Activated T-cell treated with anti-CD3 and anti-CD28 coated beads, Interleukin-2, amount 50 U/mL, for 72 hours (primary cell): ENCODE results near the gene TENM4. TPM values are rescaled to one million over a fixed set of nuclear protein-coding genes. Genes with fewer than 3 reads are reported as not detected.

Experiments used
- ATAC-seq, 2 donors: fragments of 150-1000 bp; cut with Tn5 transposase; replicated peaks in 1 of 2; 2 replicates each; pipeline ENCODE4 v1.10.0; 2021; ENCODE audit warnings: moderate library complexity in 2 of 2, mild to moderate bottlenecking in 1 of 2
- DNase-seq, 2 donors: peaks; one replicate each; pipeline ENCODE4 v3.0.0; 2021 to 2022; ENCODE audit warnings: mixed read lengths in 1 of 2
- H3K27ac Mint-ChIP-seq: one replicate; pipeline ENCODE4 v1.8.0; 2022; ENCODE audit warnings: mild to moderate bottlenecking, moderate library complexity, mixed read lengths
- H3K27me3 Mint-ChIP-seq: one replicate; pipeline ENCODE4 v1.8.0; 2022; ENCODE audit warnings: low read depth, mixed read lengths
- H3K36me3 Mint-ChIP-seq, 2 donors: one replicate each; pipeline ENCODE4 v1.8.0; 2022; ENCODE audit warnings: mixed read lengths in 2 of 2, mild to moderate bottlenecking in 1 of 2; ENCODE audit not compliant: insufficient read depth in 2 of 2
- H3K4me1 Mint-ChIP-seq: one replicate; pipeline ENCODE4 v1.8.0; 2022; ENCODE audit warnings: low read depth, mixed read lengths
- H3K4me3 Mint-ChIP-seq, 2 donors: one replicate each; pipeline ENCODE4 v1.8.0; 2022; ENCODE audit warnings: mild to moderate bottlenecking in 2 of 2, mixed read lengths in 2 of 2, moderate library complexity in 2 of 2
- H3K9me3 Mint-ChIP-seq, 2 donors: one replicate each; pipeline ENCODE4 v1.8.0; 2022; ENCODE audit warnings: mixed read lengths in 2 of 2
- total RNA-seq, 2 donors: library from RNA; stranded (reverse); gene quantifications; one replicate each; pipeline ENCODE4 v1.2.3, GENCODE V29; 2022

Gene TENM4
- total RNA-seq, 2 donors from 2014 or later, result 0.21 TPM; not detected in 1

DNA sequence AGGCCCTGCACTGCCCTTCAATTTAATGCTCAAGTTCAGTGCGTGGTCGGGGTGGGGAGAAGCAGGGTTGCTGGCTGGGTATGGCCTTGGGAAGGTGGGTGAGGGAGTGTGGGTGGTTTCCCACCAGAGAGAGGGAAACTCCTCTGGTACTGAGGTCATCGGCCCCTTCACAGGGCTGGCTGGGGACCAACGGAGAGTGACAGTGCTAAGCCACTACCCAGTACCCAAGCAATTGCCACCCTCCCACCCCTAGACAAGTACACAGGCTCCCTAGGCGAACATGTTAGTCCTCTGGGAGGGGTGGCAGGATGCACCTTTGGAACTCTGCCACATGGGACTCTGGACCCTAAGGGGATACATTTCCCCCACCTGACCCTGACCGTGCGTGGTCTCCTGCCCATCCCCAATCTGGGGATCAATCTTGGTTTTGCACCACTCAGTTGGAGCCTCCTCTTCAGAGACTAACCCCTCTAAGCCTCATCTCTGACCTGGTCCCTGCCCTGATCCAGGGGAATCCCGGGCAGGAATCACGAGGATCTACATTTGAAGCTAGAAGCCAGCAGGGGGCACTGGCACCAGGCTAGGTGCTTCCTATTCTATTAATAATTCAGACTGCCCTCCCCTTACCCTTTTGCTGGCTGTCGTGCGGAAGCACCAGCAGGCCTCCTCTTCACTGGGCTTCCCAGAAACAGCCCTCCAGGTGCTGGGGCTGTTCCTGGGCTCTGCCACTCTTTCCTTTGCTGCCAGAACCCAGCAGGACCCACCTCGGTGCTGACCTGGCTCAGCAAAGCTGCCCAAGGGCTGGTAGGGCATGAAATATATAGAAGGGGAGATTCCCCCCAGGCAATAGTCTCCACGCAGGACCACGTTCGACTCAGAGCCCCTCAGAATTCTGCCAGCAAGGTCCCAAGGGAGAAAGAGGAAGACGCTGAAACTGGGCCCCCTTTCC, 377.7 kb downstream of the TENM4 start:
- no peak for DNase-seq
- Mint-ChIP-seq H3K27ac (no peak overlapping the region), H3K36me3 (no peaks in the 10 kb centered on the region), H3K9me3 (no peaks in the 10 kb centered on the region), H3K4me1 (no peaks in the 10 kb centered on the region), H3K27me3 (peaks cover 13% of the 10 kb centered on the region), H3K4me3 (no peak overlapping the region)
- no peak for ATAC-seq

DNA sequence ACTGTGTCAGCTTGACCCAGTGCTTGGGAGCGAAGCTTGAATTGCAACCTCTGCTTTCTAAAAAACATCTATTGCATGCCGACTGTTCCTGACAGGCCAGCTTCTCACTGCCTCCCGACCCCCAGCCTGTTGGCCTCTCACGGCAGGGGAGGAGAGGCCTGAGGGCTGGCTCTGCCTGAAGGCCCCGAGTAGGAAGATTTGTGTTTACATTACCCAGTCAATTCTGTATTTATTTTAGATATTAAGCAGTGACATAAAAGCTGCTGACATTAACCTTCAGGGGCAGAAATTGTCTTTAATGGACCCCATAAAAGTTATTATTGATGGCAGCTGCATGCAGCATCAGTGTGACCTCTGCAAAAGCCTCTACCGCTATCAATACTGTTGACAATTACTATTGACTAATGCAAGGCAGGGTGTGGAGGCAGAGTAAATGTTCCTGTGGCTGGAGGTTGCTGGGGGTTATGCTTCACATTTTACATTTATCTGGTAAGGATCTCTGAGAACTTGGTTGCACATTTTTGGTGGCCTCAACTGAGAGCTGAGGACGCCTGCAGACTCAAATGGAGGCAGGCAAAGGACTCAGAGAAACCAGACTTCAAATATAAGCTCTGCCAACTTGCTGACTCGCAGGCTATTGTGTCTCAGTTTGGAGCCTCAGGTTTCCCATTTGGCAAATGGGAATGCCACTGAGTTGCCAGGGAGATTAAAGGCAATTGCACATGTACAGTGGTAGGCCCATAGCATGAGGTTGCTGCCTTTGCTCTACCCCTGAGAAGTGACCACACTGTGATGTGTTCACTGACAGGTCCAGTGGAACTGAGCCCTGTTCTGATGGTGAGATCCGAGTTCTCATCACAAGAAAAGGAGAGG, 380.5 kb downstream of the TENM4 start:
- H3K27me3 Mint-ChIP-seq, result peaks cover 16% of the 10 kb centered on the region

DNA sequence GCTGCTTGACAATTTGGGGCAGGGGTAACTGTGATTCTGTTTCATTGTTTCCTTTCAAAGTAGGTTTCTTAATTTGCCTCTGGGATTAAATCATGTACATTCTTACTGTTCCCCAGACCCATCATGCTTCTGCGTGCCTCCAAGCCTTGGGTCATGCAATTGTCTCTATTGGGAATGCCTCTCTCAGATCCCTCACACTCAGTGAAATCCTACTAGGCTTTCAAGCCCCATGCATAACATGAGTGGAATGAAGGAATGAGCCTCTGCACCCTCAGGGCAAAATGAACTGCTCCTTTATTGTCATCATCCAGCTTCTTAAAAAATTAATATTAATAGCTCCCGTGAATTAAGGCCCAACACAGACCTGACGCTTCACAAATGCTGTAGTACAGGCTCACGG, 381.7 kb downstream of the TENM4 start:
- Mint-ChIP-seq H3K4me3 (no peak overlapping the region), H3K9me3 (no peaks in the 10 kb centered on the region), H3K27ac (no peak overlapping the region), H3K27me3 (peaks cover 16% of the 10 kb centered on the region), H3K4me1 (no peaks in the 10 kb centered on the region), H3K36me3 (no peaks in the 10 kb centered on the region)
- DNase-seq (no peak), ATAC-seq (no peak)

More for the DNA sequence above, 380.5 kb downstream of the TENM4 start:
- Mint-ChIP-seq H3K36me3 (no peaks in the 10 kb centered on the region), H3K9me3 (no peaks in the 10 kb centered on the region), H3K4me3 (no peak overlapping the region), H3K4me1 (no peaks in the 10 kb centered on the region), H3K27ac (no peak overlapping the region)
- no peak for ATAC-seq
- DNase-seq, result no peak

DNA sequence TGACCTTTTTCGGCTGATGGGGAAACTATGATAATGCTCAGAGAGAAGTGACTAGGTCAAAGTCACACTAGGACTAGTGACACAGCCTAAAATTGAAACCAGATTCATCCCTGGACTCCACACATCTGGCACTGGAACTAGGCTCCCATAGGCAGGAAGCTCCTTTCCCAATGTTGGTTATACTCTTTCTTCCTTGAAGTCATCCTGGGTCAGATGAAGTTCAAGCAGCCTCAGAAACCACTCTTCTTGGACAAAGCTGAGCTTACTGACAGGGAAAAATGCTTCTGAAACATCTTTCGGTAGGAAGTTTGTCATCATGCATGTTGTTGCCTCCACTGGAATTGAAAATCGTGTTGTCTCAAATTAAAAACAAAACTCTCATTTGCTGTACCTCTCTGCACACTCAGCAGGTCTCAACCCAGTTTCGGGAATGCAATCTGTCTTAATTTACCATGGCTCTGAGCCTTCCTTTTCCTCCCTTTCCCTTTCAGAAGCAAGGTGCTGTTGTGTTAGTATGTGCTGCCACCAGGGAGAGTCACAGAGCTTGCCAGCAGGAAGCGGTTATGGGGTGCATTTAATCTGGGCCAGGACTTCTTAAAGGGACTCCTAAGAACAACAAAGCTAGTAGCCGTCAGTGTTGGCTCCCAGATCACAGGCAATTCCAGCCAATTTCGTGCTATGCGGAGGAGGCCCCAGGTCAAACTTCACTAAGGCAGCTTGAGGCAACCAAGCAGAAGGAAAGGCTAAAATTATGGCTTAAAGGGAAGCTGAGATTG, 384.8 kb downstream of the TENM4 start:
- Mint-ChIP-seq H3K4me1 (no peaks in the 10 kb centered on the region), H3K27me3 (peaks cover 16% of the 10 kb centered on the region)
- ATAC-seq, result no peak

DNA sequence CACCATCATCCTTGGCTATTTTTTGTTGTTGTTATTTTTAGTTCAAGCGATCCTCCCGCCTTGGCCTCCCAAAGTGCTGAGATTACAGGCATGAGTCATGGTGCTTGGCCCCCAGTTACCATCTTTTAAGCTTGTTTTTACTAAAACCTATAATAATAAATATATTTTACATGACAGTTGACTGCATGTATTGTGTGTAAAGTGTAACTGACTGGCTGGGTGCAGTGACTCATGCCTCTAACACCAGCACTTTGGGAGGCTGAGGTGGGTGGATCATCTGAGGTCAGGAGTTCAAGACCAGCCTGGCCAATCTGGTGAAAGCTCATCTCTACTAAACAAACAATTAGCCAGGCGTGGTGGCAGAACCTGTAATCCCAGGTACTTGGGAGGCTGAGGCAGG, 386.2 kb downstream of the TENM4 start:
- H3K4me1 Mint-ChIP-seq, result no peaks in the 10 kb centered on the region
- DNase-seq (no peak), ATAC-seq (no peak)
- H3K4me3 Mint-ChIP-seq, result no peak overlapping the region
- peaks cover 16% of the 10 kb centered on the region for H3K27me3 Mint-ChIP-seq
- H3K9me3 Mint-ChIP-seq, result no peaks in the 10 kb centered on the region
- H3K27ac Mint-ChIP-seq, result no peak overlapping the region
- H3K36me3 Mint-ChIP-seq, result no peaks in the 10 kb centered on the region

More for the DNA sequence above, 384.8 kb downstream of the TENM4 start:
- H3K9me3 Mint-ChIP-seq, result no peaks in the 10 kb centered on the region
- no peaks in the 10 kb centered on the region for H3K36me3 Mint-ChIP-seq
- no peak for DNase-seq
- H3K27ac Mint-ChIP-seq, result no peak overlapping the region
- no peak overlapping the region for H3K4me3 Mint-ChIP-seq

DNA sequence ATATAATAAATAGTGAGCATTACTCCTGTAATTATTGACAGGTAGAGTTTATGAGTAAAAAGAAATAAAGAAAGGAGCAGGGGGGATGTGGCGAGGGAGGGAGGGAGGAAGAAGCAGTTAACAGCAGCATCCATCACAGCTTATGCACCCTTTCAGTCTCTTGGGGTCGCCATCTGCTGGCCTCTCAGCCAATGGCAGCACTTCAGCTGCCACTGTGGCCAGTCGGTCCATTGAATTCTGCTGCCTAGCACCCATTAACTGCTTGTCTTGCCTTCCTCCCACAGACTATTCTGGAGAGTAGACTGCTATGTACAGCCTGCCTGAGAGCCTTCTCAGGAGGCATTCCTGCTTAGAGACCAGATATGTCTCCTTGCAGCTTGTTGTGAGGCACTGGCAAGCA, 388.3 kb downstream of the TENM4 start:
- DNase-seq, result no peak
- no peak overlapping the region for H3K27ac Mint-ChIP-seq
- no peaks in the 10 kb centered on the region for H3K4me1 Mint-ChIP-seq
- no peak for ATAC-seq
- H3K9me3 Mint-ChIP-seq, result no peaks in the 10 kb centered on the region
- H3K36me3 Mint-ChIP-seq, result no peaks in the 10 kb centered on the region
- H3K27me3 Mint-ChIP-seq, result peaks cover 11% of the 10 kb centered on the region
- H3K4me3 Mint-ChIP-seq, result no peak overlapping the region

DNA sequence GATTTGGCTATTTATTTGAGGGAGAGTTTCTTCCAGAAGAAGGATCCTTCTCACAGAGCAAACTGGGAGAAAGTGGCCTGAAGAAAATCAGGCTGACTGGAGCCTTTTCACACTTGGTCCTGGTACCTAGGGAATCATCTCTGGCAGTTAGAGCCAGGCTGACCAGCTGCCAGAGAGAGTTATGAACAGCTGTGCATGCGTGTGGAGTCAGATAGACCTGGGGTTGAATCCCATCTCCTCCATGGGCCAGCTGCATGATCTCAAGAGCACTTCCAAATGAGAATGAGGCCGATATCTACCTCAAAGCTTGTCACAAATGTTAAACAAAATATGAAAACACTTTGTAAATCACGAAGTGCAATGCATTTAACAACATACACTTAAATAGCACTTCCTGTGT, 390.0 kb downstream of the TENM4 start:
- DNase-seq (no peak), ATAC-seq (no peak)
- Mint-ChIP-seq H3K4me3 (no peak overlapping the region), H3K36me3 (no peaks in the 10 kb centered on the region), H3K4me1 (no peaks in the 10 kb centered on the region), H3K9me3 (no peaks in the 10 kb centered on the region), H3K27me3 (no peaks in the 10 kb centered on the region), H3K27ac (no peak overlapping the region)

DNA sequence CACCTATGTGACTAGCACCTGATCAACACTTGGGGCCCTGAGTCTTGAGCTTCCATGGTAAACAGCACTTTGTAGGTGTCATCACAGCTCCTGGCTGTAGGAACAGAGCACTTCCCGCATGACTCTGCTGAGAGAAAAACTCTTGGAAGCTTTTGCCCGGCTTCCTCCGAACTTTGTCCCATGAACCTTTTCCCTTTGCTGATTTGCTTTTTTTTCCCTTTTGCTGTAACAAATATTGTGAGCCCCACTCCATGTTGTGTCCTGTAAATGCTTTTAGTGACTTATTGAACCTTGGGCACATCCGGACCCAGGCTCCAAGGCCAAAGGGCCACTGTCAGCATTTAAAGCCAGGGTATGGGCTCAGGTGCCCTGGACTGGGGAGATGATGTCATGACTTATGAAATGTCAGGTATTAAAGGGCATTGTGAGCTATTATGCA, 391.1 kb downstream of the TENM4 start:
- no peak for ATAC-seq
- H3K27ac Mint-ChIP-seq, result no peak overlapping the region
- no peak overlapping the region for H3K4me3 Mint-ChIP-seq
- no peak for DNase-seq
- H3K27me3 Mint-ChIP-seq, result no peaks in the 10 kb centered on the region
- no peaks in the 10 kb centered on the region for H3K9me3 Mint-ChIP-seq
- no peaks in the 10 kb centered on the region for H3K4me1 Mint-ChIP-seq
- no peaks in the 10 kb centered on the region for H3K36me3 Mint-ChIP-seq

DNA sequence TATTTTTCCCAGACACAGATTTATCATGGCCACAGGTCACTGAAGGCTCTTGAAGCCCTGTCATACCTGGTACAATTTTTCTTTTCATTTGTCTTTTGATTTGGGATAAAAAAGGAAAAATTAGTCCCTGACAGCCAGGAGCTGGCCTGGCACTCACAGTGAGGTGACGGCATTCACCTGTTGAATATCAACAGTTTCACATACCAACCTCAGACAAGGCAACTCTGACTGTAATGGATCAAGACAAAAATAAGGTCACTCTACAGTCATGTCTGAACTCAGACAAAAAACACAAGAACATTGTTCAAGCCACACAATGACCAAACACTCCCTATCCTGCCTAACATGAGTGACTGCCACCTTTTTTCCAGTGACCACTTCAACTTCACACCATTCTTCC, 392.9 kb downstream of the TENM4 start:
- Mint-ChIP-seq H3K36me3 (no peaks in the 10 kb centered on the region), H3K9me3 (no peaks in the 10 kb centered on the region), H3K27me3 (peaks cover 11% of the 10 kb centered on the region), H3K4me3 (no peak overlapping the region), H3K4me1 (no peaks in the 10 kb centered on the region), H3K27ac (no peak overlapping the region)
- DNase-seq (no peak), ATAC-seq (no peak)

DNA sequence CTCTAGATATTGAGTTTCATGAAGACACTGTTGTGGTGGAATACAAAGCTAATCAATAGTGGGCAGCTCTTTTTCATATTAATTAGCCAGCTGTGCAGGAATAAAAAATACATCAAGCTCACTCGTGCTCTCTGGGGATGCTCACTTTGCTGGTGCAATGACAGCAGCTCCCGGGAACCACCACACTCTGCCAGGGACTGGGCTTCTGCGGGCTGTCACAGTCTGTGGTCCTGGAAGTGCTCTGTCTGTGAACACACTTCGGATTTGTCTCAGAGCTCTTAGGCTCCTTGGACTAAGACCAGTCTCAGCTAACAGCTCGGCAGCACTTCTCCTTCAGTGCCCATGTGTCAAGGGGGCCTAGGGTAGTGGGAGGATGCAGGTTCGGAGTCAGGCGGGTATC, 393.5 kb downstream of the TENM4 start:
- peaks cover 14% of the 10 kb centered on the region for H3K27me3 Mint-ChIP-seq
- no peak for ATAC-seq
- no peak overlapping the region for H3K4me3 Mint-ChIP-seq

DNA sequence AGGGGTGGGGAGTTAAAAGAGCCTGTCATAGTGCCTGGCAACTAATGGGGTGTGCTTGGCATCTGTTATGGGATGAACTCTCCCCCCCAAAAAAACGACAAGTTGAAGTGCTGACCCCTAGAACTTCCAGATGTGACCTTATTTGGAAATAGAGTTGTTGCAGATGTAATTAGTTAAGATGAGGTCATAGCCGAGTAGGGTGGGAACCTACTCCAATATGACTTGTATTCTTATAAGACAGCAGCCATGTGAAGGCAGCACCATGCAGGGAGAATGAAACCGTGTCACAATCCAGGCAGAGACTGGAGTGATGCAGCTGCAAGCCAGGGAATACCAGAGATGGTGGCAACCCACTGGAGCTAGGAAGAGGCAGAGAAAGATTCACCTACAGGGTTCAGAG, 394.5 kb downstream of the TENM4 start:
- Mint-ChIP-seq H3K4me3 (no peak overlapping the region), H3K27me3 (peaks cover 14% of the 10 kb centered on the region), H3K9me3 (no peaks in the 10 kb centered on the region), H3K36me3 (no peaks in the 10 kb centered on the region), H3K27ac (no peak overlapping the region), H3K4me1 (no peaks in the 10 kb centered on the region)
- ATAC-seq, result no peak
- DNase-seq, result no peak

More for the DNA sequence above, 393.5 kb downstream of the TENM4 start:
- no peak for DNase-seq
- H3K27ac Mint-ChIP-seq, result no peak overlapping the region
- no peaks in the 10 kb centered on the region for H3K9me3 Mint-ChIP-seq
- no peaks in the 10 kb centered on the region for H3K4me1 Mint-ChIP-seq
- H3K36me3 Mint-ChIP-seq, result no peaks in the 10 kb centered on the region

DNA sequence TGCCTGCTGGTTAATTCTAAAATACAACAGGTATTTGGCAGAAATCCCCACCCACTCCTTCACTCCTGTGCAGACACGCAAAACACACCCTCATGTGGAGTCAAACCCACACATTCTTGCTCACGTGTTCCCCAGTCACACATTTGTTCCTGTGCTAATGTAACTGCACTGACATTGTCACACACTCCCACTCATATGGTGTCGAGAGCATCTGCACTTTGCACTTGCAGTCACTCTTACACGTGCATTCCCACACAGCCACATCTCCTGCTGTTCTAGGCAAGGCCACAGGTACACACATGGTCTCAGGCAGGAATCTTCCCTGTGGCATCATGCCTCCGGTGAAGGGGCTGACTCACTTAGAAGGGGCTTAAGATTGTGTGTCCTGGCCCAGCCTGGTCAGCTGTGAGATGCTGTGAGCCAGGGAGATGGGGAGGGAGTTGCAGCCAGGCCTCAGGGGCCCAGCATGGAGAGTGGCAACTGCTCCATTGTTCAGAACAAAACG, 395.0 kb downstream of the TENM4 start:
- H3K9me3 Mint-ChIP-seq, result no peaks in the 10 kb centered on the region
- H3K27me3 Mint-ChIP-seq, result peaks cover 14% of the 10 kb centered on the region
- H3K36me3 Mint-ChIP-seq, result no peaks in the 10 kb centered on the region
- ATAC-seq, result no peak
- no peak for DNase-seq
- no peak overlapping the region for H3K27ac Mint-ChIP-seq
- H3K4me3 Mint-ChIP-seq, result no peak overlapping the region
- no peaks in the 10 kb centered on the region for H3K4me1 Mint-ChIP-seq
